ENCODE data around the gene PLN. TPM values are rescaled to one million over a fixed set of nuclear protein-coding genes. Genes with fewer than 3 reads are reported as not detected.

PLN gene
- total and polyA plus RNA-seq, 2 experiments from 2014 or later = not detected

DNA sequence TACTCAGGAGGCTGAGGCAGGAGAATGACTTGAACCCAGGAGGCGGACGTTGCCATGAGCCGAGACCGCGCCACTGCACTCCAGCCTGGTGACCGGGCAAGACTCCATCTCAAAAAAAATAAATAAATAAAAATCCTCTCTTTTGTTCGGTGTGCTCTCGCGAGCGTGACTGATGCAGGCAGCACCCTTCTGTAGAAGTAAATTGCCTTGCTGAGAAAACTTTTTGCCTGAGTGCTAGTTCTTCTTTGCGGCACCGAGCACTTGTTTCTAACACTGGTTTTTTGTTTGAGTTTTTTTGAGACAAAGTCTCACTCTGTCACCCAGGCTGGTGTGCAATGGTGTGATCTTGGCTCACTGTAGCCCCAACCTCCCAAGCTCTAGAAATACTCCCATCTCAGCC is 30.5 kb downstream of the PLN start:
- H3K36me3 ChIP-seq (ENCODE audit: low read depth) = peaks cover 7% of the 10 kb centered on the region; the same call in 1 of the 2 replicates
- in situ Hi-C loops (cut with MboI) = no loop called here
- peak; percentile 26 for DNase-seq
- H4K20me1 ChIP-seq (ENCODE audit: insufficient read depth) = no peaks in the 10 kb centered on the region; the same call in 1 of the 2 replicates
- no peak overlapping the region for H2AFZ ChIP-seq
- H3K4me1 ChIP-seq (ENCODE audit: insufficient read depth) = peaks cover 19% of the 10 kb centered on the region
- H3K4me2 ChIP-seq (ENCODE audit: unreplicated experiment) = no peak overlapping the region
- H3K4me3 ChIP-seq = no peak overlapping the region
- 90 to 98% methylated on average over 12 of the region's 12 CpGs for WGBS, 2 experiments (ENCODE audit: low coverage in 1 of 2, low lambda C conversion rate in 2 of 2, missing lambda C conversion rate in 2 of 2)
- H3K27ac ChIP-seq = no peak overlapping the region
- TF ChIP-seq EZH2phosphoT487 (IDR thresholded peaks at IDR 0.05; ENCODE audit: insufficient read depth, low read depth) (no peak), EZH2 (IDR thresholded peaks at IDR 0.05; ENCODE audit: insufficient read depth, poor library complexity, severe bottlenecking) (no peak)
- peaks cover 80% of the 10 kb centered on the region for H3K79me2 ChIP-seq (ENCODE audit: insufficient read depth)
- H3K9me3 ChIP-seq (ENCODE audit: low read depth) = peaks cover 4% of the 10 kb centered on the region
- no peaks in the 10 kb centered on the region for H3K9me2 ChIP-seq (ENCODE audit: insufficient read depth)
- H3K9ac ChIP-seq = no peak overlapping the region
- H3K27me3 ChIP-seq (replicated peaks; ENCODE audit: insufficient read depth) = no peaks in the 10 kb centered on the region
- peaks cover 39% of the 10 kb centered on the region for H3F3A ChIP-seq (ENCODE audit: insufficient read depth)

GRCh38 chr6:118579786-118580185 is 31.7 kb downstream of the PLN start:
- H4K20me1 ChIP-seq (ENCODE audit: insufficient read depth) = peaks cover 3% of the 10 kb centered on the region; the same call in 1 of the 2 replicates
- no peaks in the 10 kb centered on the region for H3K9me3 ChIP-seq (ENCODE audit: low read depth)
- no peaks in the 10 kb centered on the region for H3K27me3 ChIP-seq (replicated peaks; ENCODE audit: insufficient read depth)
- H3K36me3 ChIP-seq (ENCODE audit: low read depth) = no peaks in the 10 kb centered on the region
- WGBS, 2 experiments (ENCODE audit: low coverage in 1 of 2, low lambda C conversion rate in 2 of 2, missing lambda C conversion rate in 2 of 2) = 93 to 97% methylated on average over 2 of the region's 2 CpGs
- no peak overlapping the region for H3K4me3 ChIP-seq
- H3F3A ChIP-seq (ENCODE audit: insufficient read depth) = peaks cover 34% of the 10 kb centered on the region
- in situ Hi-C loops (cut with MboI) = loop anchor here (10.0 kb wide), 1 partner anchor 295 kb away; no protein-coding TSS in a partner anchor
- peak overlapping the region; percentile 76 for H3K27ac ChIP-seq
- H3K4me1 ChIP-seq (ENCODE audit: insufficient read depth) = peaks cover 19% of the 10 kb centered on the region
- H3K9me2 ChIP-seq (ENCODE audit: insufficient read depth) = no peaks in the 10 kb centered on the region
- DNase-seq = no peak
- TF ChIP-seq EZH2 (IDR thresholded peaks at IDR 0.05; ENCODE audit: insufficient read depth, poor library complexity, severe bottlenecking) (no peak), EZH2phosphoT487 (IDR thresholded peaks at IDR 0.05; ENCODE audit: insufficient read depth, low read depth) (no peak)
- H3K4me2 ChIP-seq (ENCODE audit: unreplicated experiment) = no peak overlapping the region
- no peak overlapping the region for H3K9ac ChIP-seq
- H3K79me2 ChIP-seq (ENCODE audit: insufficient read depth) = peaks cover 80% of the 10 kb centered on the region
- no peak overlapping the region for H2AFZ ChIP-seq

- peaks cover 19% of the 10 kb centered on the region for H3K4me1 ChIP-seq (ENCODE audit: insufficient read depth)
- H3K9me3 ChIP-seq (ENCODE audit: low read depth) = no peaks in the 10 kb centered on the region
- H4K20me1 ChIP-seq (ENCODE audit: insufficient read depth) = peaks cover 6% of the 10 kb centered on the region; the same call in 1 of the 2 replicates
- no peaks in the 10 kb centered on the region for H3K27me3 ChIP-seq (replicated peaks; ENCODE audit: insufficient read depth)
- peak overlapping the region; percentile 34; the same call in 1 of the 2 replicates for H3K4me3 ChIP-seq
- peaks cover 34% of the 10 kb centered on the region for H3F3A ChIP-seq (ENCODE audit: insufficient read depth)
- in situ Hi-C loops (cut with MboI) = loop anchor here (10.0 kb wide), 1 partner anchor 296 kb away; no protein-coding TSS in a partner anchor
- H3K36me3 ChIP-seq (ENCODE audit: low read depth) = no peaks in the 10 kb centered on the region
- DNase-seq = peak; percentile 91
- WGBS, 2 experiments (ENCODE audit: low coverage in 1 of 2, low lambda C conversion rate in 2 of 2, missing lambda C conversion rate in 2 of 2) = 34 to 46% methylated on average over 10 of the region's 10 CpGs
- peak overlapping the region; percentile 76 for H3K27ac ChIP-seq
- no peak for TF ChIP-seq EZH2phosphoT487 (IDR thresholded peaks at IDR 0.05; ENCODE audit: insufficient read depth, low read depth)
- no peak for TF ChIP-seq EZH2 (IDR thresholded peaks at IDR 0.05; ENCODE audit: insufficient read depth, poor library complexity, severe bottlenecking)
- no peak overlapping the region for H2AFZ ChIP-seq
- H3K9me2 ChIP-seq (ENCODE audit: insufficient read depth) = no peaks in the 10 kb centered on the region
- H3K4me2 ChIP-seq (ENCODE audit: unreplicated experiment) = peak overlapping the region; percentile 55
- peak overlapping the region; percentile 42 for H3K9ac ChIP-seq
- peaks cover 80% of the 10 kb centered on the region for H3K79me2 ChIP-seq (ENCODE audit: insufficient read depth)
Observed at GRCh38 chr6:118580585-118581419, 32.7 kb downstream of the PLN start.

GRCh38 chr6:118581489-118581959 is 33.4 kb downstream of the PLN start:
- Histone ChIP-seq H3K4me2 (ENCODE audit: unreplicated experiment) (peak overlapping the region; percentile 55), H3K27ac (peak overlapping the region; percentile 76), H4K20me1 (ENCODE audit: insufficient read depth) (peaks cover 6% of the 10 kb centered on the region; the same call in 1 of the 2 replicates), H3F3A (ENCODE audit: insufficient read depth) (peaks cover 34% of the 10 kb centered on the region), H2AFZ (no peak overlapping the region), H3K36me3 (ENCODE audit: low read depth) (no peaks in the 10 kb centered on the region), H3K9me2 (ENCODE audit: insufficient read depth) (no peaks in the 10 kb centered on the region), H3K4me1 (ENCODE audit: insufficient read depth) (peaks cover 19% of the 10 kb centered on the region), H3K27me3 (replicated peaks; ENCODE audit: insufficient read depth) (no peaks in the 10 kb centered on the region), H3K9me3 (ENCODE audit: low read depth) (no peaks in the 10 kb centered on the region), H3K79me2 (ENCODE audit: insufficient read depth) (peaks cover 80% of the 10 kb centered on the region), H3K9ac (peak overlapping the region; percentile 42), H3K4me3 (no peak overlapping the region)
- 42 to 53% methylated on average over 5 of the region's 5 CpGs for WGBS, 2 experiments (ENCODE audit: low coverage in 1 of 2, low lambda C conversion rate in 2 of 2, missing lambda C conversion rate in 2 of 2)
- peak; percentile 81 for DNase-seq
- TF ChIP-seq EZH2 (IDR thresholded peaks at IDR 0.05; ENCODE audit: insufficient read depth, poor library complexity, severe bottlenecking) (no peak), EZH2phosphoT487 (IDR thresholded peaks at IDR 0.05; ENCODE audit: insufficient read depth, low read depth) (no peak)
- in situ Hi-C loops (cut with MboI) = loop anchor here (10.0 kb wide), 1 partner anchor 297 kb away; no protein-coding TSS in a partner anchor
